Right lobe of liver (tissue), 6 donors: ENCODE measurements around the gene RING1. TPM values are rescaled to one million over a fixed set of nuclear protein-coding genes. Genes with fewer than 3 reads are reported as not detected.
A peak's percentile ranks its signal among the peaks of the same experiment; 100 is the strongest.

Experiments used
- ATAC-seq, 4 donors: fragments of 200-7000 bp; cut with Tn5 transposase; one replicate each; pipeline ENCODE4 v1.9.1; 2020; ENCODE audit warnings: mild to moderate bottlenecking in 4 of 4, moderate library complexity in 4 of 4
- DNase-seq, 3 donors: peaks; one replicate each; pipeline ENCODE4 v3.0.0-alpha.2; 2020
- H3K27ac ChIP-seq, 3 donors: fragments of 200-600 bp; one replicate each; pipeline ENCODE4 v1.8.0; 2022
- H3K27me3 ChIP-seq, 2 donors: fragments of 200-600 bp; one replicate each; pipeline ENCODE4 v1.8.0; 2022
- H3K36me3 ChIP-seq, 4 donors: fragments of 200-600 bp; sonication (generic) in 1 of 4; one replicate each; pipeline versions ENCODE4 v1.5.1 to v1.8.0; 2017 to 2022; ENCODE audit warnings: control low read depth in 1 of 4
- H3K4me1 ChIP-seq, 4 donors: fragments of 200-600 bp; sonication (generic) in 1 of 4; one replicate each; pipeline versions ENCODE4 v1.5.1 to v1.8.0; 2017 to 2022; ENCODE audit warnings: control low read depth in 1 of 4
- H3K4me3 ChIP-seq, 3 donors: fragments of 200-600 bp; one replicate each; pipeline ENCODE4 v1.8.0; 2022
- H3K9me3 ChIP-seq, 4 donors: fragments of 200-600 bp; sonication (generic) in 1 of 4; one replicate each; pipeline versions ENCODE4 v1.5.1 to v1.8.0; 2017 to 2022; ENCODE audit warnings: control low read depth in 1 of 4
- POLR2A ChIP-seq: fragments of 450-650 bp; IDR thresholded peaks from one replicate; pipeline ENCODE4 v1.6.1; 2017; ENCODE audit warnings: antibody characterized with exemption, mild to moderate bottlenecking
- WGBS: methylation state at CpG from one replicate; pipeline ENCODE4 v1.1.6; 2018; ENCODE audit warnings: low coverage, low lambda C conversion rate; ENCODE audit not compliant: insufficient coverage; ENCODE audit errors: missing lambda C conversion rate; 5-methylcytosine and 5-hydroxymethylcytosine counted together
- intact Hi-C, 2 donors: fragments of 100-400 bp; cut with DNase I; formaldehyde crosslinking; loops; one replicate each; pipeline versions ENCODE4 v1.11.2 to v1.14.1; 2022
- total RNA-seq, 6 experiments: library from RNA; depleted of rRNA in 2 of 6; stranded (reverse); fragments of >200 nt in 2 of 6; fragmentation: NEBNext Ultra II Directional in 3 of 6; extraction: Animal tissue kit (Norgen Biotek cat#: 25700) in 3 of 6; gene quantifications; one replicate each; pipeline versions ENCODE4 v1.1.0 to v1.2.4, GENCODE V29; 2016 to 2023
- TF ChIP-seq, protein P1 (sequence below), 4 donors: fragments of 200-600 bp in 3 of 4; fragments of 450-650 bp in 1 of 4; IDR thresholded peaks; one replicate each; pipeline versions ENCODE4 v1.5.1 to v1.8.0; 2016 to 2022; ENCODE audit warnings: antibody characterized with exemption in 4 of 4, mild to moderate bottlenecking in 2 of 4
- donor health status: DM: no; HTN: yes; CAD: no.
- donor health status: DM: no; HTN: no; CAD: no.
- donor health status: DM: no; HTN: no; CAD: no.
- donor health status: DM: no; HTN: yes; CAD: no.
- donor health status: DM: no; HTN: yes; CAD: no.

RING1 gene
- total RNA-seq, 6 experiments from 2014 or later: 7.5 to 21.3 (median 19.7) TPM

DNA sequence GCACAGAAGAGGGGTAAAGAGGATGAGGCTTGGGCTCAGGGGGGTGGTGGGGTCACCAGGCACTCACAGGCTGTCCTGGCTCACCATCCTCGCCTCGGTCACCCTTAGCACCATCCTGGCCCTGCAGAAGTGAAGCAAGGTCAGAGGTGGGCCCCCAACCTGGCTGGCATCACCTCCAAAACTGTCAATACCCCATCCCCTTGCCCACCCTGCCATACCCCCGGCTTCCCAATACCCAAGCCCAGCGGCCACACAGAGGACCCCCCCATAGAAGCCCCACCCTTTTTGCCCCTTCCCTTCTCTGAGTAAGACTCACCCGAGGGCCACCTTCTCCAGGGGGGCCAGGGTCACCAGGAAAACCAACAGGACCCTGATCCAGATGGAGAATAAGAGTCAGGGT, 39.7 kb upstream of the RING1 start:
- WGBS: 49% methylated on average over 3 of the region's 5 CpGs
- intact Hi-C loops: loop anchor here (5.0 to 10.0 kb wide), 2 partner anchors 76 to 79 kb away; no protein-coding TSS in a partner anchor

DNA sequence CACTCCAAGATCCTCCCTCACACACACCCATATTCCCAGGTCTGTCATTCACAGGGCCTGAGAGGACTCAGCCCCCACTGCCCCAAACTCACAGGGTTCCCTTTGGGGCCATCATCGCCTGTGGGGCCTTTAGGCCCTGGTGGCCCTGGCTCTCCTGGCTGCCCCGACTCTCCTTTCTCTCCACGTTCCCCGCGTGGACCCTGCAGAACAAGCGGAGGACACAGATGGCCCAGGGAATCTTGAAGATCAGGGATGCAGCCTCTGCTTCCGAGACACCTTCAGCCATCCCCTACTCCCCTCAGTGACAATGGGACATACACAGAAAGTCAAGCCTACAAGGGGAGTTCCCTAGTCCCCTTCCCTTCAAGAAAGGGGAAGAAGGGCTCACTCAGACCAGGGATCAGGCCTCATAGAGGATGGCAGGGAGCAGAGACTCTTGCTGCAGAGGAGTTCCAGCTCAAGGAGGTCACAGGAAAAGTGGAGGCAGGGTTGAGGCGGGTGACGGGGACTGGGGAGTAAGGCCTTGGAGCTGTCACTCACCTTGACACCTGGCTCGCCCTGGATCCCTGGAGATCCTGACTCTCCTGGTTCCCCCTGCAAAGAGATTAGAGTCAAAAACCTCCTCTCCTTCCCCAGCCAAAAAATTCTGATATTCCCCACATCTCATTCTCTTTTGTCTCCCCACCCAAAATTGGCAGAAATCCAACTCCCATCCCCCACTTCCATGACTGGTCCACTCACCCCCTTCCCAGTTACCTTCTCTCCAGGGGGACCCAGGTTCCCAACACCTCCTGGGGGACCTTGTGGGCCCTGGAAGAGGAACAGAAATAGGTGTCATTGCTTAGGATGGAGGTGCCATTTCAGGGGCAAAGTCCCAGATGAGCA, 38.8 kb upstream of the RING1 start:
- Histone ChIP-seq H3K27ac (no peak overlapping the region), H3K4me3 (no peak overlapping the region), H3K4me1 (no peaks in the 10 kb centered on the region), H3K36me3 (no peaks in the 10 kb centered on the region), H3K9me3 (no peaks in the 10 kb centered on the region), H3K27me3 (no peaks in the 10 kb centered on the region)
- WGBS: 93% methylated on average over 5 of the region's 10 CpGs
- TF ChIP-seq, protein P1, sequence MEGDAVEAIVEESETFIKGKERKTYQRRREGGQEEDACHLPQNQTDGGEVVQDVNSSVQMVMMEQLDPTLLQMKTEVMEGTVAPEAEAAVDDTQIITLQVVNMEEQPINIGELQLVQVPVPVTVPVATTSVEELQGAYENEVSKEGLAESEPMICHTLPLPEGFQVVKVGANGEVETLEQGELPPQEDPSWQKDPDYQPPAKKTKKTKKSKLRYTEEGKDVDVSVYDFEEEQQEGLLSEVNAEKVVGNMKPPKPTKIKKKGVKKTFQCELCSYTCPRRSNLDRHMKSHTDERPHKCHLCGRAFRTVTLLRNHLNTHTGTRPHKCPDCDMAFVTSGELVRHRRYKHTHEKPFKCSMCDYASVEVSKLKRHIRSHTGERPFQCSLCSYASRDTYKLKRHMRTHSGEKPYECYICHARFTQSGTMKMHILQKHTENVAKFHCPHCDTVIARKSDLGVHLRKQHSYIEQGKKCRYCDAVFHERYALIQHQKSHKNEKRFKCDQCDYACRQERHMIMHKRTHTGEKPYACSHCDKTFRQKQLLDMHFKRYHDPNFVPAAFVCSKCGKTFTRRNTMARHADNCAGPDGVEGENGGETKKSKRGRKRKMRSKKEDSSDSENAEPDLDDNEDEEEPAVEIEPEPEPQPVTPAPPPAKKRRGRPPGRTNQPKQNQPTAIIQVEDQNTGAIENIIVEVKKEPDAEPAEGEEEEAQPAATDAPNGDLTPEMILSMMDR (IDR thresholded peaks at IDR 0.05): no peak
- TF ChIP-seq POLR2A: no peak
- ATAC-seq (no peak), DNase-seq (no peak)
- intact Hi-C loops: loop anchor here (5.0 to 10.0 kb wide), 2 partner anchors 75 to 78 kb away; no protein-coding TSS in a partner anchor

More for the DNA sequence above, 39.7 kb upstream of the RING1 start:
- no peaks in the 10 kb centered on the region for H3K9me3 ChIP-seq
- ATAC-seq (no peak), DNase-seq (peak in 1 of 3 donors; percentile 37)
- H3K4me3 ChIP-seq: no peak overlapping the region
- H3K27ac ChIP-seq: no peak overlapping the region
- H3K36me3 ChIP-seq: no peaks in the 10 kb centered on the region
- no peaks in the 10 kb centered on the region for H3K4me1 ChIP-seq
- TF ChIP-seq POLR2A: no peak
- TF ChIP-seq, protein P1 (IDR thresholded peaks at IDR 0.05): no peak
- no peaks in the 10 kb centered on the region for H3K27me3 ChIP-seq

DNA sequence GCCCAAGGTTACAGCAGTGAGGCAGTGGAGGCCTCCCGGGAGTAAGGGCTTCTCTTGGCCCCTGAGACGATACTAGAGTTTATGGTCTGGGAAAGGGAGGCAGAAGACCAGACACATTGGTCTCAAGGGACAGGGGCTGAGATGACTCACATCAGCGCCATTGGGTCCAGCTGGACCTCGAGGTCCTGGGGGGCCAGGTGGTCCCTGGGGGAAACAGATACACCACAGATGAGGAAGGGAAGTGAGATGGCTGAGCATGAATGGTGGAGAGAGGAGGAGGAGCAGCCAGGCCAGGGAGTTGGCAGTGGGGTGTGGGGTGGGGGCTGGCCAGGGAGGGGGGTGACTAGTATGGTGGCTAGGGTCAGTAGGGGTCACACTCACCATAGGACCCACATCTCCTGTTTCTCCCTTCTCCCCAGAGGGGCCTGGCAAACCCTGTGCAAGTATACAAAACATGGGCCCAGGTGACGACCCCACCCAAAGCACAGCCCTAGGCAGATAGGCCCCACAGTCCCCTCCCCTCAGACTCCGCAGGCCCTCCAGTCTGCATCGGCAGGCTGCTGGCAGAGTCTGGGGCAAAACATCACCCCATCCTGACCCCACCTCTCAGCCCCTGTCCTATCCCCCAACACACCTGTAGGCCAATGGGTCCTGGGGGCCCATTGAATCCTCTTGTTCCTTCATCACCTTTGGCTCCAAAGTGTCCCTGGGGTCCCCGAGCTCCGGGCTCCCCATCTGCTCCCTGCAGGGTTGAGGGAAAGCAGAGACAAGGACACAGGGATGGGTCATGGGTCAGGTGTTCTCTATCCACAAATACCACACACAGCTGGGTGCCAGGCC, 37.9 kb upstream of the RING1 start:
- intact Hi-C loops: no loop called here
- no peak overlapping the region for H3K27ac ChIP-seq
- no peaks in the 10 kb centered on the region for H3K27me3 ChIP-seq
- no peaks in the 10 kb centered on the region for H3K9me3 ChIP-seq
- no peak for TF ChIP-seq POLR2A
- TF ChIP-seq, protein P1 (IDR thresholded peaks at IDR 0.05): no peak
- H3K4me3 ChIP-seq: no peak overlapping the region
- H3K4me1 ChIP-seq: no peaks in the 10 kb centered on the region
- ATAC-seq (no peak), DNase-seq (no peak)
- H3K36me3 ChIP-seq: no peaks in the 10 kb centered on the region
- 76% methylated on average over 7 of the region's 9 CpGs for whole genome bisulfite sequencing

DNA sequence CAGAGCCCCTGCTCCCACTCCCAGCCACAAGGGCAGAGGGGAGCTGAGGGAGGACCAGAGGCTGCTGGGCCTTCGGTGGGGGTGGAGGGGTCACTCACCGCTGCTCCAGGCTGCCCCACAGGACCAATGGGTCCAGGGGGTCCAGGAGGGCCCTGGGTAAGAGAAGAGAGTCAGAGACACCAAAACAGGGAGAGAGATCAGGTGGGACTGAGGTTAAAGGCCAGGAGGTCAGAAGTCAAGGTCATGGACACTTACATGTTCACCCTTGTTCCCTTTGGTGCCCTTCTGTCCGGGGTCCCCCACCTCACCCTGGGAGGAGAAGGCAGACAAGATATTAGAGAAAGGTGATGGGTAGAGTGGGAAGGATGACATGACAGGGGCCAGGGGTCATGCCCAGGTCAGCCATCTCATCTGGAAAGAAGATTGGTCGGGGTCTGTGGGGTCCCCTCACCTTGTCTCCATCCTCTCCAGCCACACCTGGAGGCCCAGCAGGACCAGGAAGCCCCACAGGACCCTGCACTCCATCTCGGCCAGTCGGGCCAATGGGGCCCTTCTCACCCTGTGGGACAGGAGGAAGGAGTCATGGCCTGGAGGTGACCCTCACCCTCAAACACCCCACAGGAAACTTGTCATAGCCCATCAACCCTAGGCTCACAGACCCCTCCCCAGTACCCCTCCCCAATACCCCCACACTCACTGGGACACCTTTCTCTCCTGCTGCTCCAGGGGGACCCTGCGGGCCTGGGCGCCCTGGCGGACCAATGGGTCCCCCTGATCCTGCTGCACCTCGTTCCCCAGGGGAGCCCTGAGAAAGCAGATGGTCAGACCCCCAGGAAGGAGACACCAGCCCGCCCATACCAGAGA, 37.1 kb upstream of the RING1 start:
- TF ChIP-seq, protein P1 (IDR thresholded peaks at IDR 0.05): no peak
- no peak for TF ChIP-seq POLR2A
- Histone ChIP-seq H3K27ac (no peak overlapping the region), H3K9me3 (no peaks in the 10 kb centered on the region), H3K4me3 (no peak overlapping the region), H3K36me3 (no peaks in the 10 kb centered on the region), H3K4me1 (no peaks in the 10 kb centered on the region), H3K27me3 (no peaks in the 10 kb centered on the region)
- DNase-seq (peak in 1 of 3 donors; percentile 26), ATAC-seq (no peak)
- 64% methylated on average over 3 of the region's 11 CpGs for WGBS
- intact Hi-C loops: no loop called here
